Suprapubic skin (tissue), 4 donors: ENCODE results near the gene AASDH.

ENCODE experiments used
- CTCF ChIP-seq, 2 donors: fragments of 200-600 bp in 1 of 2; fragments of 450-650 bp in 1 of 2; sonication (generic) in 1 of 2; IDR thresholded peaks; one replicate each; pipeline ENCODE4 v1.5.1; 2016 to 2019; ENCODE audit warnings: antibody characterized with exemption in 2 of 2, mild to moderate bottlenecking in 1 of 2, moderate library complexity in 1 of 2
- EP300 ChIP-seq: sonication (generic); formaldehyde crosslinking; IDR thresholded peaks from one replicate; pipeline ENCODE4 v1.6.1; 2017; ENCODE audit warnings: antibody characterized with exemption
- POLR2A ChIP-seq, 2 donors: fragments of 450-650 bp; IDR thresholded peaks; one replicate each; pipeline ENCODE4 v1.6.1; 2017; ENCODE audit warnings: antibody characterized with exemption in 2 of 2, mild to moderate bottlenecking in 2 of 2, moderate library complexity in 2 of 2
- POLR2AphosphoS5 ChIP-seq, 3 donors: sonication (generic); formaldehyde crosslinking; IDR thresholded peaks; one replicate each; pipeline ENCODE4 v1.6.1; 2017; ENCODE audit warnings: antibody characterized with exemption in 3 of 3

DNA sequence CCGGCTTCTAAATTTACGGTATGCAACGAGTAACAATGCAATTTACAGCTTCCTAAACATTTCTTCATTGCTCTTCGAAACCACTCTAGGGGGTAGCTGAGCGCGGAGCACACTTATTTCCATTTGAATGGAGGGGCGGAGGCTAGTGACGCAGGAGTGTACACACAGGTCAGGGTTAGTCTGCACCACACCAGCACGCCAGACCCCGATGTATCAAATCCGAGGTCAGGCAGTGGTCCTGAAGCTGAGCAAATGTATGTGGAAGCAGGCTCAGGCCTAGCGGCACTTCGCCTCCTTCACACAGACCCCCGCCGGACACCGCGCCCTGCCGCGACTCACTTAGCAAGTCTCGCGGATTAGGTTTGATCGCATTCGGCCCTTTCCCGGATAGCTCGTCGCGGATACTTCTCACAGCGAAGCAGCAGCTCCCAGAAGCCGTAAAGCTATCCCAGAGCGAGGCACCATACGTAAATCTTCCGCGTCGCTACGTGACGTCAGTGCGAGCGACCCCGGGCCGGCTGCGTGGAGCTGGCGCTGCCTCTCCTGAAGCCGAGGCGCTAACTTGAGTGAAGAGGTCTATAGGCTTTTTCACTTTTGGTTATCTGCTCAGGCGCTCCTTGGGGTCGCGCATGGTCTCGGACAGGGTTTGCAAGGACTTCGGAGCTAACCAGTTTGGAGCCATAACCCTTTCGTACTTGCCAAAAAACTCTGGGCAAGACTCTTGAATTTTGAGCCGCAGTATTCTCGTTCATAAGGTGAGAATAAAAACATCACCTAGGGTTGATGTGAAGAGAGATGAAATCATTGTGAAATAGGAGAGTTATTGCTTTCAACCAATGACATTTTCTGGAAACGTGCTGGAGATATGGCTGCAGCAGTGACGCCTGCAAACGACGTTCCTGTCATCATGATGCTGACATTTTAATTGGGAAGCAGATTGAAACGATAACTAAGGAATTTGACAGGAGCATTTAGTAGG lies at the start of gene AASDH:
- TF ChIP-seq POLR2A (IDR thresholded peaks at IDR 0.05): peak in 1 of 2 donors; percentile 51
- TF ChIP-seq CTCF (IDR thresholded peaks at IDR 0.05): no peak
- peak; percentile 57 to 96 (median 65) for TF ChIP-seq POLR2AphosphoS5 (IDR thresholded peaks at IDR 0.05)
- no peak for TF ChIP-seq EP300
